HG03135 (cell line): ENCODE measurements around the gene RGS6.

Experiments
- ATAC-seq: cut with Tn5 transposase; IDR thresholded peaks from one replicate; pipeline ENCODE4 v1.9.1; 2021; ENCODE audit warnings: mild to moderate bottlenecking, moderate library complexity; ENCODE audit not compliant: unreplicated experiment

RGS6 gene

GRCh38 chr14:72154645-72155378 is 222.6 kb downstream of the RGS6 start:
- no peak for ATAC-seq

- no peak for ATAC-seq
Observed at GRCh38 chr14:72155379-72155993, 223.3 kb downstream of the RGS6 start.

- no peak for ATAC-seq
Observed at GRCh38 chr14:72164420-72165228, 232.4 kb downstream of the RGS6 start.

GRCh38 chr14:72165229-72165698 is 233.0 kb downstream of the RGS6 start:
- ATAC-seq = no peak

- ATAC-seq = no peak
Observed at GRCh38 chr14:72169521-72169920, 237.3 kb downstream of the RGS6 start.

DNA sequence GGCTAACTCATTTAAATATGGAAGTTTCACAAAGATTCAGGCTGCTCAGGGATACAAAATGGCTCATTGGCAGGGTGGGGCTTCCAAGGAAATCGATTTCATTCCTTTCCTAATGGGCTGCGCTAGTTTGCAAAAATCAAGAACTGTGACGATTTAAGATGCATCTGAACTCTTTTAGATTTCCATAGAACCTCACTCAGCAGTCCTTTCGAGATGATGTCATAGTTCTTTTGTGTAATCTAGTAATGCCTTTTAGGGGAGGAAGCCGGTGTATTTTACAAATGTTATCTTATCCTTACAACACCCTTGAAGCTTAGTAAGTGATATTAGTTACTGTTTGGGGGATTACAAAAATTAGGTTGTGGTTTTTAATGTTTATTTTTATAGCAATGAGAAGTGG is 239.8 kb downstream of the RGS6 start:
- ATAC-seq = no peak

DNA sequence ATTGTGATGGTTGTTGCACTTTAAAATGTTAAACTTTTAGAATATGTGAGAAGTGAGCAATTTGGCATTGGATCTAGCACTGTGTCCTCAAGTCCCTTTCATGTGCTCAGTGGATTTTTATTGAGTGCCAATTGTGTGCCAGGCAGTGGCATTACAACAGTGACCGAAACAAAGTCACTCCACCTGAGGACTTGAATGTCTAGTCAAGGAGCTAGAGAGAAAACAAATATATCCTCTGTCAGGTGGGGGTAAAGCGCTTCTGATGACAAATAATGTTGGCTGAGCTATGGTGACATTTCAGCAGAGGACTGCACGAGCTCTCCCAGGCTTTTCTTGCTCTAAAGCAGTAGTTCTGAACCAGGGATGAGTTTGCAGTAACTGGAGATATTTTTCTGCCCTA is 240.4 kb downstream of the RGS6 start:
- no peak for ATAC-seq

DNA sequence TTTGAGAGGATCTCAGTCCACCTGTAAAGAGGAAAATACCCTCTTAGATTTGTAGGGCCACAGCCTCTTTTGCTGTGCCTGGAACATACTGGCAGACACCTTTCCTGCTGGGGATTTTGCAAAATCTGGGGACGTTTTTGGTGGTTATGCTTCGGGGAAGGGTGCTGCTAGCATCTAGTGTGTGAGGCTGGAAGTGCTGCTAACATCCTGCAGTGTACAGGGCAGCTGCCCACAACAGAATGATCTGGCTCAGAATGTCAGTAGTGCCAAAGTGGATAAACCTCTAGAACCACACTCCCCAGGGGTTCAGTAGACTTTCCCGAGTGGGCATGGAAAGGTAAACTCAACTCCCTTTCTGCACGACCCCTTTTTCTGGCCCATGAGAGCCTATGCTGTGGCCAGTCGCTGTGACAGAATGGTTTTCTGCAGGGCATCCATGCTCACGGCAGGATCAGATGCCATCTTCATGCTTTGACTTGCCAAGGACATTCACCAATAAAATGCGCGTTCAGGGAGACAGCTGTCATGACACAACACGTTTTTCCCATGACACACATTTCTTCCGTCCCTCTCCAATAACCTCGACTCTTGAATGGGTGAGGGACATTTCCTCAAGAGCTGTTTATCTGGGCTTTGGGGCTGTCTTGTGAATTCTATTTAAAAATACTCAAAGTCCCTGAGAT is 240.9 kb downstream of the RGS6 start:
- ATAC-seq = no peak

- ATAC-seq = no peak
Observed at GRCh38 chr14:72177251-72177650, 245.0 kb downstream of the RGS6 start.

GRCh38 chr14:72178517-72178916 is 246.3 kb downstream of the RGS6 start:
- ATAC-seq = no peak

GRCh38 chr14:72182708-72183432 is 250.6 kb downstream of the RGS6 start:
- no peak for ATAC-seq

DNA sequence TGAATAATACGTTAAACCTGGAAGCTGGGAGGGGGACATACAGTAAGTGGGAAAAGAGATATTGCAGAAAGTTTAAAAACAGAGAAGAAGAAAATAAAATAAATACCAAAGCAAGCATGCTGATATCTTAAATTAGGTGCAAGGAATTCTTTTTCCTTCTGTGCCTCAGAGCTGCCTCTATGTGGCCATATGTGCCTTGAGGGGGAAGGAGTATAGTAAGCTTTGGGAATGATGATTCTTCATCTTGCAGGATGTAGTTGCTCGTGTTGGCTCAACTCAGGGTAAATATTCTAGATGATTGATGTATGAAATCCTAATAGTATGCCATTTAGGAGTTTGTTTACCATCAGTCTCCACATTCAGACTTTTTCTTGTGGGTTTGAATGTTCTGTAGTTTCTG is 251.4 kb downstream of the RGS6 start:
- no peak for ATAC-seq

DNA sequence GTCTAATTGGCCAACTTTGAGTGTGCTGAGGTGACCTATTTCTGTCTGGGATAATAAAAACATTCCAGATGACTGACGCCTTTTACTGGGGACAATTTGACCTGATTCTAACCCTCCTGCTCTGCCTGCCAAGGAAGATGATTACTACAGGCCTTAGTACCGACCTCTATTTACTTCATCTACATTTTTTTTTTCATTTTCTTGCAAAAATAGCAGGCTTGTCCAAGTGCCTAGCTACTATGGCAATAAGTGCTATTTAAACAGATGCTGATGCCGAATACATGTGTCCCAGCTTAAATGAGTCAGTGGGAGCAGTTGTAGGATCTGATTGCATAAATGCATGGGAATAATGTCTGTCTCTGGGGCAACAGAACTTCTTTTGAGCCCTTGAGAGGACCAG is 254.3 kb downstream of the RGS6 start:
- ATAC-seq = no peak

DNA sequence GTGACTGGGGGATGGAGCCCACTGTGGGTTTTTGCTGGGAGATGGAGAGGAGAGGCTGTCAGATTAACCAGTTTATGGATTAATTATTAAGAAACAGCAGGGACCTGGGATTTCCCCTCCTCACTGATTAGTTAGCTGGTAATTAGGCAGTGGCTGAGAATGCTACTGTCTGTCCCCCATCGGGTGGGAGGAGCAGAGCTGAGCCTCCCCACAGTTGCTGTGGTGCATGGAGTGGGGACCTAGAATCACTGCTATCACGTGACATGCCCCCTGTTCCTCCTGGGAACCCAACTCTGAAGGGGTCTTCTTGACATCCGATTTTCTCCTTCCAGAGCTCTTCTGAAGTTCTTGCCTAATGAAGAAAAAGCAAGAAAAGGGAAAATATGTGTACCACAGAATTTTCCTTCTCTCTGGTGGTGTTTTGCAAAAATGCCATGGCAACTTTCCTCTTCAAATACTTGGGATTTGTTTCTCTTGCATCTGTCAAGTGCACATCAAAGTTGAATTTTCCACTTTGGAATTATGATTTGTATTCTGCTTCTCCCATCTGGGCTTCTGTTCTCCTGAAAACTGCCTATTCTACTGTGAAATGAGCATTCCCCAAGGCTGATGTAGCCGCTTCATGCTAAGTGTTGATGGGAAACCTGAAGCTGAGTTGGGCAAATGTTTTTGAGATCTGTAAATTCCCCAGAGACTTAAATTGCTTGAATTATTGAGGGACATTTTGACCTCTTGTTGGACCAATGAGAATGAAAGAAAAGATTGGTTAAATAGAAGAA is 264.2 kb downstream of the RGS6 start:
- no peak for ATAC-seq

DNA sequence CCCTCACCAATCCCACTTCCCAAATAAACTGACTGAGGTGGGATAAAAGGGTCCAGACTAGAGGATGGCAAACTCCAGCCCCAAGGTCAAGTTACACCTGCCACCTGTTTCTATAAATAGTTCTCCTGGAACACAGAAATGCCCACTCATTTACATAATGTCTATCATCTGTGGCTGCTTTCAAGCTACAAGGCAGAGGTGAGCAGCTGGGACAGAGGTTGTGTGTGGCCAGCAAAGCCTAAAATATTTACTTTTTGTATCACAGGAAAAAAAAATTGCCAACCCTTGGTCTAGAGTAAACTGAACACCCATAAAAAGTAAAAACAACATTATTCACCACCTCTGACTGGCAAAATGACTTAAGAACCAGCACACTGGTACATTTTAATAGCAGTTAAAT is 269.4 kb downstream of the RGS6 start:
- ATAC-seq = no peak

- ATAC-seq = no peak
Observed at GRCh38 chr14:72213424-72213823, 281.2 kb downstream of the RGS6 start.

DNA sequence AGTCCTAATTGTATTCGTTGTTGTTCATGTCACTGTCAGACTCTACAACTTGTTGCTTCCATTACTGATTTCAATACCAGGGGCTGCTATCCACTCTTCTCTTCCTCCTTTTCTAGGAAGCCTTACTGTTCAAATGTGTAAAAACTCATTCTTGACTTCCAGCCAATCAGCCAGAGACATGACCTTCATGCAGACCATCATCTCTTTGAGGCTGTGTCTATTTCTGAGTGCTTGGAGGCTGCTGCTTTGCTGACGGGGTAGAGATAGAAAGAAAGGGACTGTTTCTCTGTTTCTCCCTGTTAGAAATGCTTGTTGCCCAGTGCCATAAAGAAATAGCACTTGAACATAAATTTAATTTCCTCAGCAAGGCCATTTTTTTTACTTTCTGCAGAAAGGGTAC is 282.9 kb downstream of the RGS6 start:
- no peak for ATAC-seq

DNA sequence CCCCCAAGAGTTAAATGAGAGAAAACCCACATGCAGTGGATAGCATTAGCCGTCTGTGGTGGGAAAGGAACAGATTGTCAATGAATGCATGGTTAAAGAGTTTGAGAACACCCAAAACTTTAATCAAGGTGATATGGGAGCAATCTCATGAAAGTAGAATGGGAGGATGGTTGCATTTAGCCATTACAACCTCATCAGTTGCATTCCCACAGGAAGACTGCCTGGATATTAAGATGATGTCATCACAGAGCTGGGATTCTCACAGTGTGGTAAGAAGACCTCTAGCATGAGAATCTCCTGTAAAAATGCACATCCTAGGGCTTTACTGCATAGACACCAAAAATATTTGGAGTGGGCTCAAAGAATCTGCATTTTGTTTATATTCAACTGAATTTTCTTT is 284.9 kb downstream of the RGS6 start:
- ATAC-seq = no peak

DNA sequence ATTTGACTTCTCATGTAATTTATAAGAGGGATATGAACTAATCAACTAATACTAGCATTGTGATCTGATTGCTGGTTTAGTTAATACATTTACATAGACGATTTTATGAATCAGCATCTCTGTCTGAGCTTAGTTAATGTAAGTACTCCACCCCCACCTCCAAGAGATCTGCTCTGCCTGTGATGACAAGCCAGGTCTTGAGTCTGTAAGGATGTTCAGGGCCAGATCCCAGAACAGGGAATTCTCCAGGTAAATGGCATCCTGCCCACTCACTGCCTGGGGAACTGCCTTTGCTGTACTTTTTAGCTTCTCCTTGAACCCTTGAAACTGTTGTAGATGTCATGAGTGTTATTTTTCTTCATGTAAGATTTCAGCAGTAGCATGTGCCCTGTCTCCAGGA is 289.8 kb downstream of the RGS6 start:
- no peak for ATAC-seq

- no peak for ATAC-seq
Observed at GRCh38 chr14:72236629-72237028, 304.4 kb downstream of the RGS6 start.
